Effector memory CD8-positive, alpha-beta T cell (primary cell): Measurements from ENCODE around the gene GPBAR1.
"Not testable (repeated sequence)": the region's sequence is repeated elsewhere in the genome, so short reads cannot be mapped to it uniquely, and the experiment has no call there.

Source experiments
- ATAC-seq: fragments of 150-1000 bp; cut with Tn5 transposase; replicated peaks from 2 replicates; pipeline ENCODE4 v1.10.0; 2021; ENCODE audit warnings: mild to moderate bottlenecking, moderate library complexity
- DNase-seq, 3 experiments: peaks; one replicate each; pipeline ENCODE4 v3.0.0; 2021
- H3K27ac Mint-ChIP-seq, 2 donors: one replicate each; pipeline ENCODE4 v1.8.0; 2022; ENCODE audit warnings: mild to moderate bottlenecking in 2 of 2, mixed read lengths in 2 of 2, moderate library complexity in 2 of 2
- H3K27me3 Mint-ChIP-seq, 2 donors: one replicate each; pipeline ENCODE4 v1.8.0; 2022; ENCODE audit warnings: mixed read lengths in 2 of 2
- H3K36me3 Mint-ChIP-seq: one replicate; pipeline ENCODE4 v1.8.0; 2022; ENCODE audit warnings: mild to moderate bottlenecking, moderate library complexity, mixed read lengths; ENCODE audit not compliant: insufficient read depth
- H3K4me1 Mint-ChIP-seq, 2 donors: one replicate each; pipeline ENCODE4 v1.8.0; 2022; ENCODE audit warnings: low read depth in 2 of 2, mixed read lengths in 2 of 2
- H3K4me3 Mint-ChIP-seq, 2 donors: one replicate each; pipeline ENCODE4 v1.8.0; 2022; ENCODE audit warnings: mild to moderate bottlenecking in 2 of 2, mixed read lengths in 2 of 2, moderate library complexity in 2 of 2
- H3K9me3 Mint-ChIP-seq, 2 donors: one replicate each; pipeline ENCODE4 v1.8.0; 2022; ENCODE audit warnings: mixed read lengths in 2 of 2

The GPBAR1 gene

DNA sequence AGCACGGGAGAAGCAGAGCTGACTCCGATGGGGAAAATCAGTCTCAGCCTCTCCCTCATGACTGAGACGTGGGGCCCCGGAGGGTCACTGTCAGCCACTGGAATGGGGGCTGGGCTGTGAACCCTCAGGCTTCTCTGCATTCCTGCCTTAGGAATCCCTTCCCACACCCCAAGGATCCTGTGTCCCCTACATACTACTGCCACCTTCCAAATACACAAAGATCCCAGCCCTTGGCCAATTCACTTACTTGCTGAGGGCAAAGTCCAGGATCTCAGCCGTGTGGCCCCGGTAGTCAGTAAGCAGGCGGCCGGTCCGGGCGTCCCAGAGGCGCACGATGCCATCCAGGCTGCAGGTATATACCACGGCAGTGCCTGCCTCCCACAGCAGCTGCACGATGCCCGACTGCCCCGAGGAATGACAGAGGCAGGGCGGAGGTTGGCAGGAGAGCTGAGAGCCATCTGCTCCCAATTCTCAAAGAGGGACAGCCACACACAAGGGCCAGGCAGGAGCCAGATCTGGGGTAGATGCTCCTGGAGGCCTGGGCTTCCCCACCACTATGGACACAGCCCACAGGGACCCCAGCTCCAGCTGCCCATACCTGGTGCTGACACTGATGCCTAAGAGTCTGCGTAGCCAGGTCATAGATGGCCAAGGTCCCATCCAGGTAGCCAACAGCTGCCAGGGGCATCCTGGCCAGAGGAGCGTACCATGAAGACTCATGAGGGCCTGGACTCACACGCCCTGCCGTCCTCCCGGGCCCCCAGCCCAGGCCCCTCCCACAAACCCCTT lies 4.2 kb downstream of the GPBAR1 start:
- ATAC-seq (no peak), DNase-seq (no peak)
- no peaks in the 10 kb centered on the region for H3K27me3 Mint-ChIP-seq
- H3K27ac Mint-ChIP-seq: peak overlapping the region; percentile 62 to 67
- no peak overlapping the region for H3K4me3 Mint-ChIP-seq
- peaks cover 24 to 29% of the 10 kb centered on the region in 2 donors for H3K4me1 Mint-ChIP-seq
- H3K9me3 Mint-ChIP-seq: no peaks in the 10 kb centered on the region
- H3K36me3 Mint-ChIP-seq: peaks cover 50% of the 10 kb centered on the region

DNA sequence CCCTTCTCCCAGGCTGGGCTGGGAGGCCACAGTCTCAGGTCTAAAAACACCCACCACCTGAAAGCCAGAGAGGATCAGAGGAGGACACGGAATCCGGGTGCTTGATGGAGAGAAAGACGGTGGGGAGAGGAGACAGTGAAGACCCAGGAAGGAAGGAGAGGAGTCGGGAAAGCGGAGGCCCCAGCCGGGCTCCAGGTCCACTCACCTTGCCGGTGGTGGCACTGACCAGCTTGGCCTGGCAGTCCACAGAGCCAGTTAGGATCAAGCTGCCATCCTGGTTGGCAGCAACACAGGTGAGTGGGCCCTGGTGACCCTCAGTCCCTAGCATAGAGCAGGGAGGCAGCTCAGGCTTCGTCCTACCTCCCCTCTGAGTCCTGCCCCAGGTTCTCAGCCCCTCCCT lies 4.8 kb downstream of the GPBAR1 start:
- Mint-ChIP-seq H3K9me3 (no peaks in the 10 kb centered on the region), H3K27me3 (no peaks in the 10 kb centered on the region), H3K36me3 (peaks cover 53% of the 10 kb centered on the region), H3K4me1 (peaks cover 29 to 30% of the 10 kb centered on the region in 2 donors), H3K4me3 (no peak overlapping the region), H3K27ac (peak overlapping the region; percentile 62 to 67)
- DNase-seq (no peak), ATAC-seq (no peak)

DNA sequence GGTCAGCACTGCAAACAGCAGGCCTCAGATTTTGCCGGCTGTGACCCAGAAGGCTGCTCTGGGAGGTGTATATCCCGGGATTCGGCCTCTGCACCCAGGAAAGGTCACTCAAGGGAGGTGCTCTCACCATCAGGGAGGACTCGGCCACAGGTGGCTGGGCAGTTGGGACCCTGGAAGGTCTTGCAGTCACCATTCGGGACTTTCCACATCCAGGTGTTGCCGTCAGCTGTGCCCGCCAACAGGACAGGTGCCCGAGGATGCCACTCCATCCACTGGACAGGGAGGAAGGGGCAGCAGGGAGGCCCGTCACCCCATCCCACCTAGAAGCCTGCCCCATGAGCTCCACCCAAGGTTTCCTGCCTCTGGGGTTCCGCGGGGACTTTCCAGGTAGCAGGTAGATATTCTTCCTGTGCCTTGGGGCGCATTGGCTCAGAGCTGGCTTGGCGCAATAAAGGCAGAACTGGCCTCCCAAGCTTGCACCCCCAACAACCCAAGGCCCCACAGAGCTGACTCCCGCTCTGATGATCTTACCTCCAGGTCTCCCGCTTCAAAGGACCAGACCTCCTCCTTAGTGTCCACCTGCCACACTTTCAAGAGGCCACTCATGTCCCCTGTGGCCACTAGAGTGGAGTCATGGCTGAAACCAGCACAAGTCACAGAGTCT lies 5.6 kb downstream of the GPBAR1 start:
- no peaks in the 10 kb centered on the region for H3K9me3 Mint-ChIP-seq
- peaks cover 55% of the 10 kb centered on the region for H3K36me3 Mint-ChIP-seq
- no peak for DNase-seq
- ATAC-seq: no peak
- H3K4me1 Mint-ChIP-seq: peaks cover 37 to 39% of the 10 kb centered on the region in 2 donors
- peak overlapping the region in 1 of 2 donors; percentile 62 for H3K27ac Mint-ChIP-seq
- no peaks in the 10 kb centered on the region for H3K27me3 Mint-ChIP-seq
- no peak overlapping the region for H3K4me3 Mint-ChIP-seq

DNA sequence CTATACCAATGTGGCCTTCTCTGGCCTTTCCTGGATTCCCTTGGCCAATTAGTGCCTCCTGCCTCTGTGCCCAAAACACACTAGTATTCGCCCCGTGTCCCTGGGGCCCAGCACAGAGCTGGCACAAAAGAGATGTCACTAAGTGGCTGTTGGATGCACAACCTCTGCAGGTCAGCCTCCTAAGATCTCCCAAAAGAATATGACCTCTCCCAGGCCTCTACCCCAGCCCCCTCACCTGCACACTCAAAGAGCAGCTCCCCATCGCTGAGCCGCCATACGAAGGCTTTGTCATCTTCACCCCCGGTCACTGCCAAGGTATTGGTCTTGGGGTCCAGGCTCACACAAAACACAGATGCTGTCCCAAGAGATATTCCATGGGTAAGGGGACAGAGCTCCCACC lies 6.4 kb downstream of the GPBAR1 start:
- no peak overlapping the region for H3K4me3 Mint-ChIP-seq
- DNase-seq (no peak), ATAC-seq (no peak)
- H3K4me1 Mint-ChIP-seq: peaks cover 46 to 47% of the 10 kb centered on the region in 2 donors
- H3K36me3 Mint-ChIP-seq: peaks cover 54% of the 10 kb centered on the region
- peak overlapping the region; percentile 23 to 25 for H3K27ac Mint-ChIP-seq
- no peaks in the 10 kb centered on the region for H3K27me3 Mint-ChIP-seq
- H3K9me3 Mint-ChIP-seq: no peaks in the 10 kb centered on the region

DNA sequence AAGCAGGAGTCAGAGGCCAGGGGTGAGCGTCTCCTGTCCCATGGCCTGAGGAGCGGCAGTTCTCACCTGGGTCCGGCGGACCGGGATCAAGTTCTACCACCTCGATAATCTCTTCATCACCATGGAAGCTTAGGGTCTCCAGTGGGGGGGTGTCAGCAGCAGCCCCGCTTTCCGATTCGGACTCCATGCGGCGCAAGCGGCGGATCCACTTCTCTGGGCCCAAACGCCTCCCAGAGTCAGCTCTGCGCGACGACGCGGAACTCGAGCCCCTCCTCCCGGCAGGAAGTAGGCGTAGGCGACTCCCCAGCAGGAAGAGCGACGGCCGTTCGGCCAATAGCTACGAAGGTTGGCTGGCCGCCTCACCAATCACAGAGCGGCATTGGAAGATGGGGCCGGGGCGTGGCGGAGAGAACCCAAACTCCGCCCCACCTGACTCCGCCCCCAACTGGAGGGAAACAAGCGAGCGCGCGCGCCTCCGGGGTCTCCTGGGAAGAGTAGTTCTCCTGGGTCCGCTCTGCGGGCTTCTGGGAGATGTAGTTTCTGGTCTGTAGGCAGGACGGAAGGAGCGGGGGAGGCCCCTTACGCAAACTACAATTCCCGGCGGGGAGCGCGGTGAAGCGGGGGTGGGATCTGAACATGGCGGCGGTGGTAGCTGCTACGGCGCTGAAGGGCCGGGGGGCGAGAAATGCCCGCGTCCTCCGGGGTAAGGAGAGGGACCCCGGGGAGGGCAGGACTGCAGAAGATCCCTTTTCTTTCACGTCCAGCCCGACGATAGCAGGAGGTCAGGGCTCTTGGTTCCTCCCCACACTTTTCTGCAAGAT lies 9.3 kb downstream of the GPBAR1 start, which contains the start of the genes AAMP and PNKD:
TSS of gene AAMP (minus strand) at position 238 of the 821 bp plus-strand sequence. CDS start at position 187, 51 bp downstream.
TSS of gene PNKD (plus strand) at position 620 of the 821 bp plus-strand sequence. CDS start at position 637, 17 bp downstream.
- H3K4me1 Mint-ChIP-seq: peaks cover 50 to 54% of the 10 kb centered on the region in 2 donors
- ATAC-seq (peak; percentile 90), DNase-seq (peak; percentile 100)
- peak within 1 kb of the TSS; percentile 81 to 95 for H3K4me3 Mint-ChIP-seq
- no peaks in the 10 kb centered on the region for H3K27me3 Mint-ChIP-seq
- H3K27ac Mint-ChIP-seq: peak within 1 kb of the TSS; percentile 95 to 97
- H3K9me3 Mint-ChIP-seq: no peaks in the 10 kb centered on the region
- H3K36me3 Mint-ChIP-seq: peaks cover 57% of the 10 kb centered on the region

DNA sequence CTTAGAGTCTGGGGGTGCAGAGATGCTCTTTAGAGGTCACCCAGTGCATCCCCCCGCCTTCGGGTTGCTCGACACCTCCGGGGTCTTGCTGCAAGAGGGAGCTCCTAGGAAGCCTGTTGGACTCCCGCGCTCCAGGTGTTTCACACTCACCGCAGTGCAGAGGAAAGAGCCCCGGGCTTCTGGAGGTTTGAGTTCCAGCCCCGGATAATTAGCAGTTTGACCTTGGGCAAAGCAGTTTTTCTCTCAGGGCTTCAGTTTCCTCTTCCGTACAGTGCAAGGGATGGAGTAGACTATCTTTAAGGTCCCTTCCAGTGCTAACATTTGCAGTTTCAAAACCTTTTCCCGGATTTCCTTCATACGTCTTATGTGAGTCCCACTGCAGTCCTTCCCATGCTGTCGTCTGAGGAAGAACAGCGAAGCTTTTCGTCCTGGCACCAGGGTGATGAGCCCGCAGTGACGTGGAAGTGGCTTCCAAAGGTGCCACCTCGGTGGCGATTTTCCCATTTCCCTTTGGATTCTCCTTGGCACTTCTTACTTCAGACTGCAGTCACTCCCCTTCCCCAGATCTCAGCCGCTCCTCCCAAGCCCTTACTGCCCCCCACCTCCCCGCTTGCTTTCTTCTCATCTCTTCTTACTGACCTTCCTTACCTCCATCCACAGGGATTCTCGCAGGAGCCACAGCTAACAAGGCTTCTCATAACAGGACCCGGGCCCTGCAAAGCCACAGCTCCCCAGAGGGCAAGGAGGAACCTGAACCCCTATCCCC lies 10.1 kb downstream of the GPBAR1 start:
- peaks cover 57% of the 10 kb centered on the region for H3K36me3 Mint-ChIP-seq
- ATAC-seq (no peak), DNase-seq (no peak)
- H3K27ac Mint-ChIP-seq: peak overlapping the region; percentile 95 to 97
- H3K4me3 Mint-ChIP-seq: peak overlapping the region; percentile 81 to 95
- no peaks in the 10 kb centered on the region for H3K27me3 Mint-ChIP-seq
- no peaks in the 10 kb centered on the region for H3K9me3 Mint-ChIP-seq
- H3K4me1 Mint-ChIP-seq: peaks cover 50 to 53% of the 10 kb centered on the region in 2 donors

DNA sequence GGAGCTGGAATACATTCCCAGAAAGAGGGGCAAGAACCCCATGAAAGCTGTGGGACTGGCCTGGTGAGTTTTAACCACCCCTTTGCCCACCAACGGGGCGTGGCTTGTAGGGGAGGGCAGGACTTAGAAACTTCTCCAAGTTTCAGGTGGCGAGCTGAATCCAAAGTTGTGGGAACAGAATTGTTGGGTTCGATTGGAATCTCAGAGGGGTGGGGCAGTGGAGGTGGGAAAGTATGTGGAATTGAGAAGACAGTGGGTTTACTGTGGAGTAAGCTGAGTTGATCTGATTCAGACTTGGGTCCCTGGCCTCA lies 10.6 kb downstream of the GPBAR1 start:
- Mint-ChIP-seq H3K4me3 (peak overlapping the region; percentile 81 to 95), H3K9me3 (no peaks in the 10 kb centered on the region), H3K27ac (peak overlapping the region in 1 of 2 donors; percentile 97), H3K36me3 (peaks cover 61% of the 10 kb centered on the region), H3K4me1 (peaks cover 49 to 50% of the 10 kb centered on the region in 2 donors), H3K27me3 (no peaks in the 10 kb centered on the region)
- DNase-seq: no peak
- no peak for ATAC-seq

DNA sequence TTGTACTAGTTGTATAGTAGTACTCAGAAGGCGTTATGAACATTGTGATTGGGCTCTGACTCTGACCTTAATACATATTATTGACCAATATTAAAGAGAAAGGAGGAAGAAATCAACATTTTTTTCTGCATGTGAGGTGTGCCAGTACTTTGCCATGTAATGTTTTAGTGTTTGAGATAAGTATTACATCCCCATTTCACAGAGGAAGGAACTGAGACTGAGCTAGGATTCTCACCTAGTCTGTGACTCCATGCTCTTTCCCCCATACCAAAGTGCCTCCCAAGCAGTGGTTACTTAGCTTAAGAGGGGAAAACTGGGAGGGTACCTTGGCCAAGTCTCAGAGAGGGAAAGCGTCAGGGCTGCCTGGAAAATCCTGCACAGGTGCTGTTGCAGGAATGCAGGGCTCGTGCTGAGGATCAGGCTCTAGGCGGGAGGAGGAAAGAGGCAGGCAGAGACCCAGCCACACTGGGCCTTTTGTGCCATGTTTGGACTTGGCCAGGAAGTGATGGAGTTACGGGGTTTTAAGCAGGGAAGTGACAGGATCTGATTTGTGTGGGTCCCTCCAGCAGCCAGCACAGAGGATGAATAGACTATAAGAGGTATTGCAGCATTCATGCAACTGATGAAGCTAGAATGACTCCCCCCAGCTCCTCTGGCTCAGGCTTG lies 11.2 kb downstream of the GPBAR1 start:
- Mint-ChIP-seq H3K27ac (peak overlapping the region in 1 of 2 donors; percentile 97), H3K27me3 (no peaks in the 10 kb centered on the region), H3K9me3 (no peaks in the 10 kb centered on the region), H3K36me3 (peaks cover 66% of the 10 kb centered on the region), H3K4me3 (peak overlapping the region; percentile 81 to 95), H3K4me1 (peaks cover 49 to 52% of the 10 kb centered on the region in 2 donors)
- ATAC-seq (no peak), DNase-seq (no peak)

DNA sequence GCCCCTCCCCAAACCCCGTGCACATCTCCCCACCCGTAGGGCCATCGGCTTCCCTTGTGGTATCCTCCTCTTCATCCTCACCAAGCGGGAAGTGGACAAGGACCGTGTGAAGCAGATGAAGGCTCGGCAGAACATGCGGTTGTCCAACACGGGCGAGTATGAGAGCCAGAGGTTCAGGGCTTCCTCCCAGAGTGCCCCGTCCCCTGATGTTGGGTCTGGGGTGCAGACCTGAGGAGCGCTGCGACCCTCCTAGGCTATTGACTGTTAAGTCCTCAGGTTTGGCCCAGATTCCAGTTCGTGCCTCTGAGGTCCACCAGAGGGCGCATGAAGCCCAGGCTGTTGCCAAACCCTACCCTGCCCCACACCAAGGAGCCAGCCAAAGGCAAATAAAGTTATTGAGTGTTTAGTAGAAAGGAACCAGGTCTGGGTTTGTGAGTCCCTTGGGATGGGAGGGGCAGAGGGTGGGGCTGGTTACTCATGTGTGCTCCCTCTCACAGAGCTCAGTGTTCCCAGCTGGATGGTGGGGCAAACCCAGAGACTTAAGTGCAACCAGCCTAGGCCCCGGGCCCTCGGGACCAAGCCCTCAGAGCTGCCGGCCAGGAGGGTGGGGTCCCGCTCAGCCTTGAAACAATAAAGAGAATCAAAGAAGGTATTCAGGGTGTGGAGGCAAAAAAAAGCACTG lies 11.9 kb downstream of the GPBAR1 start:
- ATAC-seq: peak; percentile 16
- peaks cover 45 to 48% of the 10 kb centered on the region in 2 donors for H3K4me1 Mint-ChIP-seq
- H3K9me3 Mint-ChIP-seq: no peaks in the 10 kb centered on the region
- H3K27me3 Mint-ChIP-seq: no peaks in the 10 kb centered on the region
- H3K4me3 Mint-ChIP-seq: peak overlapping the region; percentile 4 to 41
- peaks cover 73% of the 10 kb centered on the region for H3K36me3 Mint-ChIP-seq
- peak; percentile 75 to 80 (median 77) for DNase-seq
- peak overlapping the region in 1 of 2 donors; percentile 84 for H3K27ac Mint-ChIP-seq

DNA sequence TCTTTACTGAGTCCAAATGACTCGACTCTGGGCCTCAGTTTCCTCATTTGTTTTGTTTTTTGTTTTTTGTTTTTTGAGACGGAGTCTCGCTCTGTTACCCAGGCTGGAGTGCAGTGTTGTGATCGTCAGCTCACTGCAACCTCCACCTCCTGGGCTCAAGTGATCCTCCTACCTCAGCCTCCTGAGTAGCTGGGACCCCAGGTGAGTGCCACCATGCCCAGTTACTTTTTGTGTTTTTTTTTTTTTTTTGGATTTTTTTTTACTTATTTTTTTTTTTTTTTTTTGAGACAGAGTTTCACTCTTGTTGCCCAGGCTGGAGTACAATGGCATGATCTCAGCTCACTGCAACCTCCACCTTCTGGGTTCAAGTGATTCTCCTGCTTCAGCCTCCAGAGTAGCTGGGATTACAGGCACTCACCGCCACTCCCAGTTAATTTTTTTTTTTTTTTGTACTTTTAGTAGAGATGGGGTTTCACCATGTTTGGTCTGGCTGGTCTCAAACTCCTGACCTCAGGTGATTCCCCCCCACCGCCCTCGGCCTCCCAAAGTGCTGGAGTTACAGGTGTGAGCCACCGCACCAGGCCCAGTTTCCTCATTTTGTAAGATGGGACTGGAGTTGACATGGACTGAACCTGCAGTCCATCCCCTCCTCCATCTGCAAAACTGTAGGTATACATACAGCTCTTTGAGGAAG lies 12.5 kb downstream of the GPBAR1 start:
- H3K27me3 Mint-ChIP-seq, H3K27ac Mint-ChIP-seq, H3K4me3 Mint-ChIP-seq, ATAC-seq, H3K9me3 Mint-ChIP-seq, DNase-seq: not testable (repeated sequence)
- Mint-ChIP-seq H3K4me1 (peaks cover 46 to 47% of the 10 kb centered on the region in 2 donors), H3K36me3 (peaks cover 74% of the 10 kb centered on the region)

DNA sequence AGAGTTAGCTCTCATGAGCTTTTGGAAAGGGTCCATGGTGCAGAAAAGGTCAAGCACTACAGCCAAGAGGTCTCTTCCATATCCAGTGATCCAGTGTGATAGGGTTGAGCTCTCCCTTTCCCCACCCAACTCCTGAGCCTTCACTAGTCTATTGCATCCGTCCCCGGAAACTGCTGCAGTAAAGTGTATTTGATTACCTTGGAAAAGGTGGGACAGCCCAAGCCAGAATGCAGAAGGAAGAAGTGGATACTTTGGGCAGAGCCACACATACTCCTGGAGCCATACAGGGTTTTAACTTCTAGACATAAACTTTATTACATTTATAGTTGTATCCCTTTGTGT lies 13.1 kb downstream of the GPBAR1 start:
- ATAC-seq: no peak
- peaks cover 71% of the 10 kb centered on the region for H3K36me3 Mint-ChIP-seq

More for the DNA sequence above, 13.1 kb downstream of the GPBAR1 start:
- Mint-ChIP-seq H3K4me1 (peaks cover 46 to 47% of the 10 kb centered on the region in 2 donors), H3K27ac (no peak overlapping the region), H3K27me3 (no peaks in the 10 kb centered on the region), H3K4me3 (no peak overlapping the region), H3K9me3 (no peaks in the 10 kb centered on the region)
- no peak for DNase-seq
